HEK293 (cell line): ENCODE results near the gene FAM24B.

Experiments used
- AEBP2 ChIP-seq: fragments of 450-650 bp; formaldehyde crosslinking; IDR thresholded peaks from 2 replicates; pipeline ENCODE4 v1.5.1; 2016; ENCODE audit warnings: missing biosample characterization, missing genetic modification characterization, borderline replicate concordance
- PBX3 ChIP-seq: sonication (generic); formaldehyde crosslinking; IDR thresholded peaks from 2 replicates; pipeline ENCODE4 v1.8.1; 2022; ENCODE audit warnings: mild to moderate bottlenecking, moderate library complexity, missing genetic modification reagents
- ZNF24 ChIP-seq: fragments of 450-650 bp; formaldehyde crosslinking; IDR thresholded peaks from 2 replicates; pipeline ENCODE4 v1.5.1; 2016; ENCODE audit warnings: missing biosample characterization, missing genetic modification characterization

GRCh38 chr10:122845783-122846332 is 33.5 kb downstream of the FAM24B start, which contains the start of gene CUZD1:
- TF ChIP-seq AEBP2 (tag by site-specific recombination): no peak
- no peak for TF ChIP-seq ZNF24 (tag by site-specific recombination)
- no peak for TF ChIP-seq PBX3
